Activated T-cell treated with anti-CD3 and anti-CD28 coated beads, Interleukin-2, amount 50 U/mL, for 1 hour (primary cell): ENCODE data around the gene CCDC152.
A peak's percentile ranks its signal among the peaks of the same experiment; 100 is the strongest.
"Not testable (repeated sequence)": the region's sequence is repeated elsewhere in the genome, so short reads cannot be mapped to it uniquely, and the experiment has no call there.

ENCODE experiments used
- DNase-seq: peaks from one replicate; pipeline ENCODE4 v3.0.0-alpha.2; 2020

The CCDC152 gene

GRCh38 chr5:42756606-42757601, at the start of gene CCDC152:
Gene CCDC152 (plus strand): TSS chr5:42756818. CDS start chr5:42759122, 2,304 bp downstream.
- peak; percentile 69 for DNase-seq

- no peak for DNase-seq
These were observed 40.8 kb upstream of the CCDC152 start for GRCh38 chr5:42715785-42716184.

- DNase-seq: no peak
These were observed 38.0 kb upstream of the CCDC152 start for GRCh38 chr5:42718591-42718990.

- DNase-seq: no peak
These were observed 37.6 kb upstream of the CCDC152 start for GRCh38 chr5:42719034-42719433.

- no peak for DNase-seq
These were observed 36.4 kb upstream of the CCDC152 start for GRCh38 chr5:42720251-42720650.

GRCh38 chr5:42721484-42721883, 35.1 kb upstream of the CCDC152 start:
- DNase-seq: no peak

GRCh38 chr5:42734531-42735058, 22.0 kb upstream of the CCDC152 start:
- not testable (repeated sequence) for DNase-seq

GRCh38 chr5:42740920-42741319, 15.7 kb upstream of the CCDC152 start:
- DNase-seq: no peak

GRCh38 chr5:42745426-42745825, 11.2 kb upstream of the CCDC152 start:
- DNase-seq: no peak

- no peak for DNase-seq
These were observed 10.8 kb upstream of the CCDC152 start for GRCh38 chr5:42745856-42746255.

- no peak for DNase-seq
These were observed 7.6 kb upstream of the CCDC152 start for GRCh38 chr5:42749020-42749419.

GRCh38 chr5:42750507-42750906, 6.1 kb upstream of the CCDC152 start:
- no peak for DNase-seq

GRCh38 chr5:42751044-42751443, 5.6 kb upstream of the CCDC152 start:
- DNase-seq: no peak

GRCh38 chr5:42753099-42753498, 3.5 kb upstream of the CCDC152 start:
- no peak for DNase-seq

GRCh38 chr5:42759456-42759855, 2.8 kb downstream of the CCDC152 start:
- no peak for DNase-seq

- DNase-seq: no peak
These were observed 3.8 kb downstream of the CCDC152 start for GRCh38 chr5:42760426-42760825.

GRCh38 chr5:42761791-42762190, 5.2 kb downstream of the CCDC152 start:
- no peak for DNase-seq

GRCh38 chr5:42767491-42768105, 11.0 kb downstream of the CCDC152 start:
- DNase-seq: no peak

- no peak for DNase-seq
These were observed 11.5 kb downstream of the CCDC152 start for GRCh38 chr5:42768106-42768504.

GRCh38 chr5:42770003-42770402, 13.4 kb downstream of the CCDC152 start:
- DNase-seq: no peak

- DNase-seq: no peak
These were observed 15.8 kb downstream of the CCDC152 start for GRCh38 chr5:42772265-42772993.

GRCh38 chr5:42779083-42779482, 22.5 kb downstream of the CCDC152 start:
- DNase-seq: no peak

- DNase-seq: no peak
These were observed 25.0 kb downstream of the CCDC152 start for GRCh38 chr5:42781584-42781983.
